CD4-positive, alpha-beta T cell treated with Interleukin-12 subunit alpha and Interleukin-12 subunit beta, for 1 hour (primary cell): Measurements from ENCODE around the gene SCYL1.
"Not testable (repeated sequence)": the region's sequence is repeated elsewhere in the genome, so short reads cannot be mapped to it uniquely, and the experiment has no call there.

Source experiments
- DNase-seq: peaks from one replicate; pipeline ENCODE4 v3.0.0-alpha.2; 2020

The SCYL1 gene

DNA sequence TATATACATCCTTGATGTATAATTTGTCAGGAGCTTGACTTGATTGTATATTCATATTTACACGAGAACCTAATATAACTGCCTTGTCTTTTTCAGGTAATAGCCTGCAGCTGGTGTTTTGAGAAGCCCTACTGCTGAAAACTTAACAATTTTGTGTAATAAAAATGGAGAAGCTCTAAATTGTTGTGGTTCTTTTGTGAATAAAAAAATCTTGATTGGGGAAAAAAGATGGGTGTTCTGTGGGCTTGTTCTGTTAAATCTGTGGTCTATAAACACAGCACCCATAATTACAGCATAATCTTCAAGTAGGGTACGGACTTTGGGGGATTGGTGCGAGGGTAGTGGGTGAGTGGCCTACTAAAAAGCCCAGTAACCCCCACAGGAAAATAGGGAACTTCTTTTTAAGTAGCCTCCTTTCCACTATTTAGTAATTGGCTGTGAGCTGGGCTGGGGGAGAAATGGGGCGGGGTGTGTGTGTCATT, 18.6 kb upstream of the SCYL1 start:
- no peak for DNase-seq

DNA sequence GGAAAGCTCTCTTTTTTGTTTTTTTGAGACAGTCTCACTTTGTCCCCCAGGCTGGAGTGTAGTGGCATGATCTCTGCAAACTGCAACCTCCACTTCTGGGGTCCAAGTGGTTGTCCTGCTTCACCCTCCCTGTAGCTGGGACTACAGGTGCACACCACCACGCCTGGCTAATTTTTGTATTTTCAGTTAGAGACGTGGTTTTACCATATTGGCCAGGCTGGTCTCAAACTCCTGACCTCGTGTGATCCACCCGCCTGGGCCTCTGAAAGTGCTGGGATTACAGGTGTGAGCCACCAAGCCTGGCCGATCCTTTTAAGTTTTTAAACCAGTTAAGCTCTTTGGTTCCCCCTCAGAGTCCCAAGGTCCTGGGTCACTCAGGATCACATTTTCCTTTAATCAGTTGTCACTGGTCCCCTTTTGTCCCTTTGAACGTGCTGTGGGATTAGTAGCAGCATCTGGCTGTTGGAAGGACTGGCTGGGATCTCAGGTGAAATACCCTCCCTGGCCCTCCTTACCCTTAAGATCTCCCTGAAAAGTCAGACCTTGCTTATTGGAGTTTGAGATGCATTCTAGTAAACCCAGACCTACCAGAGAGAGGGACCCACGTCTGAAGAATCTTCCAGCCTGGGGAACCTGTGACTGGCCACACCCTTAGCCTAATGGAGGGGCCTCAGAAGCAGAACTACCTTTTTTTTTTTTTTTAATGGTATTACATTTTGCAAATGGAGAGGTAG, 17.9 kb upstream of the SCYL1 start:
- peak; percentile 80 for DNase-seq

DNA sequence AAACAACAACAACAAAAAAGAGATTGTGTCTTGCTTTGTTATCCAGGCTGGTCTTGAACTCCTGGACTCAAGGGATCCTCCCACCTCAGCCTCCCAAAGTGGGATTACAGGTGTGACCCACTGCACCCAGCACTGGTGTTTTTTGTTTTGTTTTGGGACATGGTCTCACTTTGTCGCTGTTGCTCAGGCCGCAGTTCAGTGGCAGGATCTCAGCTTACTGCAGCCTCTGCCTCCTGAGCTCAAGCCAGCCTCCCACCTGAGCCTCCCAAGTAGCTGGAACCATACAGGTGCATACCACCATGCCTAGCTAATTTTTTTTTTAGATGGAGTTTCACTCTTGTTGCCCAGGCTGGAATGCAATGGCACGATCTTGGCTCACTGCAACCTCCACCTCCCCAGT, 12.6 kb upstream of the SCYL1 start:
- not testable (repeated sequence) for DNase-seq

DNA sequence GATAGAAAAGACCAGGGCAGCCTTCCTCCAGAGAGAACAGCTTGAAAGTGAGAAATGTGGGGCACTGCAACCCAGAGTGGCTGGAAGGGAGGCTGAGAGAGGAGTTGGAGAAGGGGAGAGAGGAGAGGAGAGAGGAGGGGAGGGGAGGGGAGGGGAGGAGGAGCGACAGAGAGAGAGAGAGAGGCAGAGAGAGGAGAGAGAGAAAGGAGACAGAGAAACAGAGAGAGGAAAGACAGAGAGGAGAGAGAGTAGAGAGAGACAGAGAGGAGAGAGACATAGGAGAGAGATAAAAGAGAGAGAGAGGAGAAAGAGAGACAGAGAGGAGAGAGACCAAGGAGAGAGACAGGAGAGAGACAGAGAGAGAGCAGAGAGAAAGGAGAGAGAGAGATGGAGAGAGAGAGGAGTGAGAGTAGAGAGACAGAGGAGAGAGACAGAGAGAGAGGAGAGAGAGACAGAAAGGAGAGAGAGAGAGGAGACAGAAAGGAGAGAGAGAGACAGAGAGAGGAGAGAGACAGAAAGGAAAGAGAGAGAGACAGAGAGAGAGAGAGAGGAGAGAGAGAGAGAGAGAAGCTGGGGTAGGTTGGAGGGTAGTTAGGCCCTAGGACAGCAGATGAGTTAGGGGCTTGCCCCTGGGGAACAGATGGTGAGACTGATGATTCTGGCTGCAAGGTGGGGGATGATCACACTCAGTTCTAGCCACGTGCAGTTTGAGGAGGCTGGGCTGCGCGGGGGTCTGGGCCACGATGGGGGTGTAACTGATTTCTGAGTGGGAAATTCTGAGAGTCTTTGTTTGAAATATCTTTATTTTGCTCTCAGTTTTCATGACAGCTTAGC, 8.5 kb upstream of the SCYL1 start:
- no peak for DNase-seq

DNA sequence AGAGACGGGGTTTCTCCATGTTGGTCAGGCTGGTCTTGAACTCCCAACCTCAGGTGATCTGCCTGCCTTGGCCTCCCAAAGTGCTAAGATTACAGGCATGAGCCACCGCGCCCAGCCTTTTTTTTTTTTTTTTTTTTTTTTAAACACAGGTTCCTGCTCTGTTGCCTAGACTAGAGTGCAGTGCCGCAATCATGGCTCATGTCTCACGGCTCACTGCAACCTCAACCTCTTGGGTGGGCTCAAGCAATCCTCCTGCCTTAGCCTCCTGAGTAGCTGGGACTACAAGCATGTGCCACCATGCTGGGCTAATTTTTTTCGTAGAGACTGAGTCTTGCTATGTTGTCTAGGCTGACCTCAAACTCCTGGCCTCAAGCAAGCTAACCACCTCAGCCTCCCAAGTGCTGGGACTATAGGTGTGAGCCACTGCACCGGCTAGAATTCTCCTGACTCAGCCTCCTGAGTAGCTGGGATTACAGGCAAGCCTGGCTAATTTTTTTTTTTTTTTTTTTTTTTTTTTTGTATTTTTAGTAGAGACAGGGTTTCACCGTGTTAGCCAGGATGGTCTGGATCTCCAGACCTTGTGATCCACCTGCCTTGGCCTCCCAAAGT, 5.8 kb upstream of the SCYL1 start:
- DNase-seq = not testable (repeated sequence)

DNA sequence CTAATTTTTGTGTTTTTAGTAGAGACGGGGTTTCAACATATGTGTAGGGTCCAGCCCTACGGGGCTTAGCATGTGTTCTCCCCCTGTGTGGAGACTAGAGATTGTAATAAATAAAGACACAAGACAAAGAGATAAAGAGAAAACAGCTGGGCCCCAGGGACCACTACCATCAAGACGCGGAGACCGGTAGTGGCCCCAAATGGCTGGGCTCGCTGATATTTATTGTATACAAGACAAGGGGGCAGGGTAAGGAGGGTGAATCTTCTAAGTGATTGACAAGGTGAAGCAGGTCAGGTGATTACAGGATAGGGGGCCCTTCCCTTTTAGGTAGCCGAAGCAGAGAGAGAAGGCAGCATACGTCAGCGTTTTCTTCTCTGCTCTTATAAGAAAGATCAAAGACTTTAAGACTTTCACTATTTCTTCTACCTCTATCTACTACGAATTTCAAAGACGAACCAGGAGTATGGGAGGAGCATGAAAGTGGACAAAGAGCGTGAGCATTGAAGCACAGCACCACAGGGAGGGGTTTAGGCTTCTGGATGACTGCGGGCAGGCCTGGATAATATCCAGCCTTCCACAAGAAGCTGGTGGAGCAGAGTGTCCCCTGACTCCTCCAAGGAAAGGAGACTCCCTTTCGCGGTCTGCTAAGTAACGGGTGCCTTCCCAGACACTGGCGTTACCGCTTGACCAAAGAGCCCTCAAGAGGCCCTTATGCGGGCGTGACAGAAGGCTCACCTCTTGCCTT, 2.9 kb upstream of the SCYL1 start:
- peak; percentile 42 for DNase-seq

DNA sequence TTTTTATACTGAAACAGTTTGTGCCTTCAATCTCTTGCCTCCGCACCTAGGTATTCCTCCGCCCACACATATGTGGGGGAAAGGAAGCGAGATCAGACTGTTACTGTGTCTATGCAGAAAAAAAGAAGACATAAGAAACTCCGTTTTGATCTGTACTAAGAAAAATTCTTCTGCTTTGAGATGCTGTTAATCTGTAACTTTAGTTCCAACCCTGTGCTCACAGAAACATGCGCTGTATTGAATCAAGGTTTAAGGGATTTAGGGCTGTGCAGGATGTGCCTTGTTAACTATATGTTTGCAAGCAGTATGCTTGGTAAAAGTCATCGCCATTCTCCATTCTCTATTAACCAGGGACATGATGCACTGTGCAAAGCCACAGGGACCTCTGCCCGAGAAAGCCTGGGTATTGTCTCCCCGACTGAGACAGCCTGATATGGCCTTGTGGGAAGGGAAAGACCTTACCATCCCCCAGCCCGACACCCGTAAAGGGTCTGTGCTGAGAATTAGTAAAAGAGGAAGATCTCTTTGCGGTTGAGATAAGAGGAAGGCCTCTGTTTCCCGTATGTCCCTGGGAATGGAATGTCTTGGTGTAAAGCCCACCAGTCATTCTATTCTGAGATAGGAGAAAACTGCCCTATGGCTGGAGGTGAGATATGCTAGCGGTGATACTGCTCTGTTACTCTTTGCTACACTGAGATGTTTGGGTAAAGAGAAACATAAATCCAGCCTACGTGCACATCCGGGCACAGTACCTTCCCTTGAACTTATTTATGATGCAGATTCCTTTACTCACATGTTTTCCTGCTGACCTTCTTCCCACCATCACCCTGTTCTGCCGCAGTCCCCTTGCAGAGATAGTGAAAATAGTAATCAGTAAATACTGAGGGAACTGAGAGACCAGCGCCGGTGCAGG, 1.9 kb upstream of the SCYL1 start:
- DNase-seq = peak; percentile 39

DNA sequence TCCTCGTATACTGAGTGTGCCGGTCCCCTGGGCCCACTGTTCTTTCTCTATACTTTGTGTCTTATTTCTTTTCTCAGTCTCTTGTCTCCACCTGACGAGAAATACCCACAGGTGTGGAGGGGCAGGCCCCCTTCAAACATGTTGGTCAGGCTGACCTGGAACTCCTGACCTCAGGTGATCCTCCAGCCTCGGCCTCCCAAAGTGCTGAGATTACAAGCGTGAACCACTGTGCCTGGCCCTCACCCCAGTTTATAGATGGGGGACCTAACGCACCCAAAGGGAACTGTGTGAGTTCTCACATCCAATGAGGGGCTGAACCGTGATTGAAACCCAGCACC, 1.3 kb upstream of the SCYL1 start:
- not testable (repeated sequence) for DNase-seq

DNA sequence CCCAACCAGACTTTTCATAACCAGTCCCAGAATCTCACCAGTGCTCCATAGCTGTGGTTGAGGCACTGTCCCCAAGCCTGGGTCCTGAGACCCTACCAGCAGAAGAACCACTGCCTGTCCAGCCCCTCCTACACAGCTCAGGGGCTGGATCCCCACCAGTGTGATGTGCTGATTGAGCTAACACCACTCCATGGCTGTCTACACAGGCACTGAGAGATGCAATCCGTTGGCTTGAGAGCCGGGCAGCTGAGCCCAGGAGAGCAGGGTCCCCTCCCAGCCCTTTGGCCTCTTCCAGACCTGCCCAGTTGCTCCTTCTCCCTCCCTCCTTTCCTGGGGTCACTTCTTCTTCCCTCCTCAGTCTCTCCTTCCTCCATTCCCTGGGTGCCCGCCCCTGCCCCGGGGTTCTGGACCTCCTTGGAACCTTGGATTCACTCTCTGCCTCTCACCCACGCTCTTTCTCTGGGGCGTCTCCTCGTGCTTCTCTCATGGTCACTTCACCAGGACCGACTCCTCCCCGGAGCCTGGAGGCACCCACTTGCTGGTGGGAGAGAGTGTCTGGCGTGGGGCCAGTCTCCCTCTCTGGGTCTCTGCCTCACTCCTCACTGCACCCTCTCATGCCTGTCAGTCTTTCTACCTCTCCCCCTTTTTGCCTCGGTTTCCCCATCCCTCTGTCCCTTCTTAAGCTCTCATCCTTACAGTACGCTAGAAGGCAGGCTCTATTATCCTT, 706 bp upstream of the SCYL1 start:
- no peak for DNase-seq

DNA sequence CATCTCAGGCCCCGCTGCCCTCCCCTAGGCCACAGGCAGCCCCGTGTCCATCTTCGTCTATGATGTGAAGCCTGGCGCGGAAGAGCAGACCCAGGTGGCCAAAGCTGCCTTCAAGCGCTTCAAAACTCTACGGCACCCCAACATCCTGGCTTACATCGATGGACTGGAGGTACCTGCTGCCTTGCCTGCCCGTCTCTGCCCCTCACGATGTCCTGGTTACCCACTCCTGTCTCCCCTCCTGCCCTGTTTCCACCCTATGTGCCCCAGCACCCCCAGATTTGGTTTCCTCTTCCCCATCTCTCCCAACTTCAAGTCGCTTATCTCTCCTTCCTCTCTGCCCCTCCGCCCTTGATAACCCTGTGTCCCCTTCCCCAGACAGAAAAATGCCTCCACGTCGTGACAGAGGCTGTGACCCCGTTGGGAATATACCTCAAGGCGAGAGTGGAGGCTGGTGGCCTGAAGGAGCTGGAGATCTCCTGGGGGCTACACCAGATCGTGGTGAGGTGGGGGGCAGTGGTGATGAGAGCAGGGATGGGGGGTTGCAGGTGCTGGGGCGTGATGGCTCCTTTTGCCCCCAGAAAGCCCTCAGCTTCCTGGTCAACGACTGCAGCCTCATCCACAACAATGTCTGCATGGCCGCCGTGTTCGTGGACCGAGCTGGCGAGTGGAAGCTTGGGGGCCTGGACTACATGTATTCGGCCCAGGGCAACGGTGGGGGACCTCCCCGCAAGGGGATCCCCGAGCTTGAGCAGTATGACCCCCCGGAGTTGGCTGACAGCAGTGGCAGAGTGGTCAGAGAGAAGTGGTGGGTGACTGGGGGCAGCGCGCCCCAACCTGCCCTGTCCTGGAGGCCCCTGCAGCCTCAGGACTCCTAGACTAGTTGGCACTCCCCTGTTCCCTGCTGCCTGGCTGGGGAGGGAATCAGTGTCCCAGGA, 930 bp downstream of the SCYL1 start:
- DNase-seq = no peak

DNA sequence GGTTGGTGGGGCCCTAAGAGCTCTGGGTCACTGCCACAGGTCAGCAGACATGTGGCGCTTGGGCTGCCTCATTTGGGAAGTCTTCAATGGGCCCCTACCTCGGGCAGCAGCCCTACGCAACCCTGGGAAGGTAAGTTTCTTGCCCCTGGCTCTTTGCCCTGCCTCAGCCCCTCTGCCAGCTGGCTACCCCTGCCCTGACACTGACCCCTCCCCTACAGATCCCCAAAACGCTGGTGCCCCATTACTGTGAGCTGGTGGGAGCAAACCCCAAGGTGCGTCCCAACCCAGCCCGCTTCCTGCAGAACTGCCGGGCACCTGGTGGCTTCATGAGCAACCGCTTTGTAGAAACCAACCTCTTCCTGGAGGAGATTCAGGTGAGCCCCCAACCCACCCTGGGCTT, 1.9 kb downstream of the SCYL1 start:
- no peak for DNase-seq

DNA sequence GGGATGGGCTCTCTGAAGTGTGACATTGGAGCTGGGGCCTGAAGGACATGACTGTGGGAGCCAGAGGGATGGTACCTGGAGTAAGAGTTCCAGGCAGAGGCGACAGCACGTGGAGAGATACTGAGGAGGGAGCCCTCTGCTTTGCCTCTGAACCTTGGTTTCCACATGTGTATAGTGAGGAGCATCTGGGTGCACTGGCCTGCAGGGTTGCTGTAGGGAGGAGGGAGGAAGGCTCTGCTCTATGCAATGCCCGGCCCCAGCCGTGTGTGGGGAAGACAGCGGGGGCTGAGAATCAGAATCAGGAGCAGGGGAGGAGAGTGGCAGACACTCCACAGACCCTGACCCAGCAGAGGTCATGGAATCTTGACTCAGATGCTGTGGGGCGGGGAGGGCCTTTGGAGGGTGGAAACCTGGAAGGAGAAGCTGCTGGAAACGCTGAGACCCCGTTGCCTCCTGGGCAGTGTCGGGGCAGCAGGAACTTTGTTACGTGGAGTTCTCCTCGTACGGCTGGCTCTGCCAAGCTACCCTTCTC, 4.0 kb downstream of the SCYL1 start:
- no peak for DNase-seq

DNA sequence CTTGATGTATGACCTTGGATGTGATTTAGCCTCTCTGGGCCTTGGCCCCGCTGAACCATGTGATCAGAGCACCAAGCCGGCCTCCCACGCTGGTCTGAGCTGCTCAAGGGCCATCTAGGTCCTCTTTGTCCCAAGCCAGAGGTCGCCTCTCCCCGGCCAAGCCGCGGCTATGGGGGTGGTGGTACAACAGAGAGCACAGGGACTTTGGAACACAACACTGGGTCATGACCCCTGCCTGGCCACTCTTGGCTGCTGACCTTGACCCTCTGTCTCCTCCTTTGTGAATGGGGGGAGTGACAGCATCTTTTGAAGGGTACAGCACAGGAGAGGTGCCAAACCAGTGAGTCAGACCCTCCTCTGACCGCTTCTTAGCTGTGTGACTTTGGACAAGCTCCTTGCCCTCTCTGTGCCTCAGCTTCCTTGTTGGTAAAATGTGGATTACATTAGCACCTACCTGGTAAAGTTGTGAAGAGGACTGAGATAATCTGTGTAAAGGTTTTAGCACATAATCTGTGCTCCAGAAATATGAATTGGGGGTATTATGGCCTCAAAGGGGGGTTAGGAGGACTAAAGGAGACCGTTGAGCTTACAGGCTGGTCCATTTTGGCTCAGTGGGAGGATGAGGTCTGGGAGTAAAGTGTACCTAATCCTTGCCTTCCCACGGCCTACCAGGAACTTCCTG, 4.7 kb downstream of the SCYL1 start:
- DNase-seq = no peak

DNA sequence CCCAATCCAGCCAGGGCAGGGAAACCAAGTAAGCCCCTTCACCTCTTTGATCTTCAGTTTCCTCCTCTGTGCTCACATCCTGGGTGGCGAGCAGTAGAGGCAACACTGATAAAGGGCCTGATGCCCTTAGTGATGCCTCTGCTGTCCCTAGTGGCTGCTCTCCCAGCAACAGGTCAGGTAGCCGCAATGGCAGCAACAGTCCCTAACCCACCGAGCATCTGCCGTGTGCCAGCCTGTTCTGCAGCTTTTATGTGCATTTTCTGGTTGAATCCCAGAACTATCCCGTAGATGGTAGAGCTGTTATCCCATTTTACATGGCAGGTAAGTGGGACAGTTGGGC, 5.2 kb downstream of the SCYL1 start:
- peak; percentile 41 for DNase-seq

DNA sequence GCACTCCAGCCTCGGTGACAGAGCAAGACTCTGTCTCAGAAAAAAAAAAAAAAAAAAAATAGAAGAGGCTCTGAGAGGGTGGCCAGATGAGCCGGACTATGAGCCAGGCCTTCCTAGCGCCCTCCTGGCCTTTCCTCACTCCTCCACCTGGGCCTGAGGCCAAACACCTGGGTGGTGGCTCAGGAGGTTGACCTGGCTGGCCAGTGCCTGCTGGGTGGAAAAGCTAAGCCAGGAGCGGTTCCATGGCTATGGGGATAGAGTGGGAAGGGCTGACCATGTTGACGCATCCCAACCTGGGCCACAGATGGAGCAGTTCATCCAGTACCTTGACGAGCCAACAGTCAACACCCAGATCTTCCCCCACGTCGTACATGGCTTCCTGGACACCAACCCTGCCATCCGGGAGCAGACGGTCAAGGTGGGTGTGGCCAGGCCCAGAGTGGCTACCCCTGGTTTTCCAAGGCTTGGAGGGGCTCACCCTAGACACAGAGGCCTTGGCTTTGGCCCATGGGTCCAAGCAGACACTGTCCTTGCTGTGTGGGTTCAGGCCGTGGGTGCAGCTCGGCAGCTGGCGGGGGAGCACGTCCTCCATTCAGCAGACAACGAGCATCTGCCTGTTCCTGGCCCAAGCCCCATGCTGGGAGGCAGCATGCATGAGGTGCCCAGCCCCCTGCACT, 7.6 kb downstream of the SCYL1 start:
- no peak for DNase-seq

DNA sequence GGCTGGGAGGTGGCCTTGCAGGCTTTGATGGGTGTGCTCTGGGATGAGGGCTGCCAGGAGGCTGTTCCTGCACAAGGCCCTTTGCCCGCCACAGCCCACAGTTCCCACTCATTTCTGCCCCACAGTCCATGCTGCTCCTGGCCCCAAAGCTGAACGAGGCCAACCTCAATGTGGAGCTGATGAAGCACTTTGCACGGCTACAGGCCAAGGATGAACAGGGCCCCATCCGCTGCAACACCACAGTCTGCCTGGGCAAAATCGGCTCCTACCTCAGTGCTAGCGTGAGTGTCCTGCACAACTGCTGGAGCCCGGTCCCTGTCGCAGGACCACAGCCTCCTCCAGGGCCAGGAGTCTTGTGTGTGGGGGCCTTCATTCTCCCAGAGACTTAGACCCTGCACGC, 10.2 kb downstream of the SCYL1 start:
- DNase-seq = no peak

DNA sequence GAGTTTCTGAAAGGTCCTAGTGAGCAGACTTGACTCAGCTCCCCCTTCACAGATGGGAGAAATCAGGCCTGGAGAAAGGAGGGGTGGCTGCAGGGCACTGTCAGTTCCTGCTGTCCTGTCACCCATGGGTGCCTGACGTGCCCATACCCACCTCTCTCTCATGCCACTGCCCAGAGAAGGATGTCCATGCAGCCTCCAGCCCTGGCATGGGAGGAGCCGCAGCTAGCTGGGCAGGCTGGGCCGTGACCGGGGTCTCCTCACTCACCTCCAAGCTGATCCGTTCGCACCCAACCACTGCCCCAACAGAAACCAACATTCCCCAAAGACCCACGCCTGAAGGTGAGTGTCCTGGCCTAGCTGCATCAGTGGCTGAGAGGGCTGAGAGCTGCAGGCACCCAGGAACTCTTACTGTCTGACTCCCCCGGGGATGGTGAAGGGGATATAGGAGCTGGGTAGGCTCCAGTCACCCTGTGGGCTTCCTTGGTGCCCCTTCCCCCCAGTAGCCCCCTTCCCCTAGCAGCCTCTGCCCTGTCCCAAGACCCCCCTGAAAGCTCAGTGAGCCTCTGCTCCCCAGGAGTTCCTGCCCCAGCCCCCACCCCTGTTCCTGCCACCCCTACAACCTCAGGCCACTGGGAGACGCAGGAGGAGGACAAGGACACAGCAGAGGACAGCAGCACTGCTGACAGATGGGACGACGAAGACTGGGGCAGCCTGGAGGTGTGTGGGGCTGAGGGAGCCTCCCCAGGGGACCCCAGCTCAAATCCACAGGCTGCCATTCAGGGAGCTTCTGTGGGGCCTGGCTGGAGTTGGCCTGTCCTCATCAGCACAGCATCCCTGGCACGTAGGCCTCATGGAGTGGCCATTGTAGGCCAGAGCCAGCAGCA, 11.8 kb downstream of the SCYL1 start:
- no peak for DNase-seq

DNA sequence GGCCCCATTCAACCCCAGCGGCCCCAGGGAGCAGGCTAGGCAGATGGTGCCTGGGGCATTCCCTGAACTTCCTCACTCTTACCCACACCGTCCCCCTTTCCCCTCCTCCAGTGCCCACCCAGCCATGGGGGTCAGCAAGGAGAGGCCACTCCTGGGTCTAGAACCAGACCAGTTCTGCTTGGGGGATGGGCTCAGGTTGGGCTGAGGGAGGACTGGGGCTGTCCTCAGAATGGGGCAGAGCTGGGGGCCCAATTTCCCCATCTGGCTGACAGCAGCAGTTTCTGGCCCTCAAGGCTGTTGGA, 12.4 kb downstream of the SCYL1 start:
- no peak for DNase-seq
